ENCODE data around the gene BAIAP2.
A peak's percentile ranks its signal among the peaks of the same experiment; 100 is the strongest.

The BAIAP2 gene, protein sequence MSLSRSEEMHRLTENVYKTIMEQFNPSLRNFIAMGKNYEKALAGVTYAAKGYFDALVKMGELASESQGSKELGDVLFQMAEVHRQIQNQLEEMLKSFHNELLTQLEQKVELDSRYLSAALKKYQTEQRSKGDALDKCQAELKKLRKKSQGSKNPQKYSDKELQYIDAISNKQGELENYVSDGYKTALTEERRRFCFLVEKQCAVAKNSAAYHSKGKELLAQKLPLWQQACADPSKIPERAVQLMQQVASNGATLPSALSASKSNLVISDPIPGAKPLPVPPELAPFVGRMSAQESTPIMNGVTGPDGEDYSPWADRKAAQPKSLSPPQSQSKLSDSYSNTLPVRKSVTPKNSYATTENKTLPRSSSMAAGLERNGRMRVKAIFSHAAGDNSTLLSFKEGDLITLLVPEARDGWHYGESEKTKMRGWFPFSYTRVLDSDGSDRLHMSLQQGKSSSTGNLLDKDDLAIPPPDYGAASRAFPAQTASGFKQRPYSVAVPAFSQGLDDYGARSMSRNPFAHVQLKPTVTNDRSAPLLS

GRCh38 chr17:81034779-81035520 is at the start of gene BAIAP2:
BAIAP2 (plus strand) TSS chr17:81035151; CDS start chr17:81035255, 104 bp downstream.
- peak; percentile 95 for DNase-seq (ENCODE audit: low spot score)

DNA sequence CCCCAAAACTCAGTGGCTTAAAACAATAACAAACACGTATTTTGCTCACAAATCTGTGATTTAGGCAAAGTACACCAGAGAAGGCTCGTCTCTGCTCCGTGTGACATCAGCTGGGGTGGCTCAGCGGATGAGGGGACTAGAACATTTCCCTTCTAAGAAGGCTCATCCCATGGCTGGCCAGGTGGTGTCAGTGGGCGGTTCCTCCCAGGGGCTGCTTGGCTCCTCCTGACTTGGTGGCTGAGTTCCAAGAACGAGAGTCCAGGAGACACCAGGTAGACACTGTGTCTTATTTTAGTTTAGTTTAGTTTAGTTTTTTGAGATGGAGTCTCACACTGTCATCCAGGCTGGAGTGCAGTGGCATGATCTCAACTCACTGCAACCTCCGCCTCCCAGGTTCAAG is 48.9 kb upstream of the BAIAP2 start:
- DNase-seq (ENCODE audit: low spot score) = no peak

DNA sequence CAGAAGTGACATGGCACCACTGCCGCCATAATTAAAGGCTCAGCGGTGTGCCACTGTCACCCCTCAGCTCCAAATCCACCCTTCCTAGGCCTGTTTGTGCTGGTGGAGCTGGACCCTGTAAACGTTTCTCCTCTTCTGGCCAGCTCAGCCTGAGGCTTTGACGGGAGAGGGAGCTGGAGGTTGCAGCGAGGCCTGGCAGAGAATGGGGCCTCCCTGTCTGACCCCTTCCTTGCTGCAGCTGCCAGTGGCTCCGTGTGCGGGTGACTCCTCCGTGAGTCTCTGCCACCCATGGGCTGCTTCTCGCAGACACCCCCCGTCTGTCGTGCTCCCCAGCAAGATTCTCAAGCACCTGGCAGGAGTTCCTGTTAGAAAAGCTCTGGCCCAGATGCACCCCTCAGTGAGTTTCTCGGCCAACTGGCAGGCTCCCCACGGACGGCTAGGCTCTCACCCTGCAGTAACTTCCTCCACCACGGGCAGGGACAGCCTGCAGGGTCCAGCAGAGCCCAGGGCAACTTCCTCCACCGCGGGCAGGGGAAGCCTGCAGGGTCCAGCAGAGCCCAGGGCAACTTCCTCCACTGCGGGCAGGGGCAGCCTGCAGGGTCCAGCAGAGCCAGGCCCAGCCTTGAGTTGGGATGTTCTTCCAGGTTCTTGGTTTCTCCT is 48.0 kb upstream of the BAIAP2 start:
- DNase-seq (ENCODE audit: low spot score) = no peak

DNA sequence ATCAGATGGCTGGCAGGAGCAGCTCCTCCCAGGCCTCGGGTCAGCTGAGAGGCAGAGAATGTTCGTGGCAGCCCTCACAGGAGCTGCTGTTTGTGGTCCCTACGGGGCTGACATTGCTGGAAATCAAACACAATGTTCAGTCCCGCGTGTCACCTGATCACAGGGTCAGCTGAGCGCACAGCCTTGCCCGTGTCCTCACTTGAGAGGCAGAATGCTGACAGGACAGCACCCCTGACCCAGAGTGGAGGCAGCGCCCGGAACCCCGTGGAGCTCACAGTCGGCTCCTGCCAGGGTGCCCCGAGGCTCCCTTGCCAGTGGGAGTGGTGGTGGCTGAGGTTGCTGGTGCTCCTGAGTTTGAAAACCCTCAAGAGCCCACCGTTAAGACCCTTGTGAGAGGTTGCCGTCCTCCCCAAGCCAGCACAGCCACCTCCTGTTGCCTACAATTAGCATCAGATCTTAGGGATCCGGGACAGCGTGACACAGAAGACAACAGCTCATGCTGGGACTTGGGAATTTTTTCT is 47.0 kb upstream of the BAIAP2 start:
- DNase-seq (ENCODE audit: low spot score) = no peak

GRCh38 chr17:80989586-80989913 is 45.4 kb upstream of the BAIAP2 start:
- DNase-seq (ENCODE audit: low spot score) = no peak

GRCh38 chr17:80990921-80991644 is 43.9 kb upstream of the BAIAP2 start:
- peak; percentile 15 for DNase-seq (ENCODE audit: low spot score)

DNA sequence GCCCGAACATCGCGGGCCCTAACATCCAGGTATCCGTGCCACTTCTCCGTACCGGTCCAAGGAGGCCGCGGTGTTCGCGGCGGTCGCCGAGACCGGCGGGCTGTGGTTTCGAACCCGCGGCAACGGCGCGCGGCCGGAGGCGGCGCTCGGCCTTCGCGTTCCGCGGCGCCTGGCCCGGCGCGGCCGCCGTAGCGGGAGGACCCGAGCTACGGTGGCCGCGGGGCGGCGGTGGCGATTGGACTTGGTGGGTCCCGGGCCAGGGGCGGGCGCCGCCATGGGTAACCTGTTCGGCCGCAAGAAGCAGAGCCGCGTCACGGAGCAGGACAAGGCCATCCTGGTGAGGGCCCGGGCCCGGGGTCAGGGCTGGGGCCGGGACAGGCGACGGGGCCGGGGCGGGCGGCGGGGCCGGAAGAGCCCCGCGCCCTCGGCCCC is 43.3 kb upstream of the BAIAP2 start, which contains the start of gene CHMP6:
Gene CHMP6, plus strand, starts transcription at position 197 of the 432 bp plus-strand sequence. Its CDS starts 78 bp downstream, at position 275.
- DNase-seq (ENCODE audit: low spot score) = peak; percentile 76

DNA sequence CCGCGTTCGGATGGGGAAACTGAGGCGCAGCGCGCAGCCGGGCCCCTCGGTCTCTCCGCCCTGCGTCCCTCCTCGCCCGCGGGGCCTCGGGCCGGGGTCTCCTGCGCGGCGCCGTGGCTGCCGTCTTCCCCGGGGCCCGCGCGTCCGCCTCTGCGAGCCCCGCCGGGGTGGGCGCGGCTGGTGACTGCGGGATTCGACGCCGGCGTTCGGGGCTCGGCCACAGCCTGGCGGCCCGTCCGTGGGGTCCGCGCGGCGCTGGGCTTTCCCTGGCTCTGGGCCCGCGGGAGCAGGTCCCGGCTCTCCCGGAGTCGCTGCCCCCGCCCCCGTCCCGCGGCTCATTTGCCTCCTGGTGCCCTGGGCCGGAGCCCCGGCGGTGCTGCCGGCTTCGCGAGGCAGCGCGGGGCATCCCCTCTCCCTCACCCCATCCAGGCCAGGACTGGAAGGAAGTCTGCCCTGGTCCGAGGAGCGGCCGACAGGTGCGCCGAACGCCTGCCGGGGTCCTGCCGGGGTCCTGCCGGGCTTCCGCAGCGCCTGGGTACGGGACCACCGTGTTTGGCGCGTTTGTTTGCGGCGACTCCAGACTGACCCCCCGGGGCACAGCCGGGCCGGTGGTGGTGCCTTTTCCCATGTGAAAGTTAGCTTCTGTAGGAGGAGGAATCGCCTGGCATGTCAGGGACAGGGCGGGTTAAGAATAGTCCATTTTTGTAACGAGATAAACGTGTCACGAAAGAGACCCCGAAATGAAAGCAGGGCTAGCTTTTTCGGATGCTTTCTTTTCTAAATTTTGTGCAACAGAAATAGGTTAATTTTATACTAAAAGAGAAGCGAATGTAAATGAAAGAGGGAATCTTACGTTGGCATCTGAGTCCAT is 42.6 kb upstream of the BAIAP2 start:
- DNase-seq (ENCODE audit: low spot score) = no peak

GRCh38 chr17:80992948-80993624 is 41.9 kb upstream of the BAIAP2 start:
- no peak for DNase-seq (ENCODE audit: low spot score)

GRCh38 chr17:80995131-80995530 is 39.8 kb upstream of the BAIAP2 start:
- no peak for DNase-seq (ENCODE audit: low spot score)

DNA sequence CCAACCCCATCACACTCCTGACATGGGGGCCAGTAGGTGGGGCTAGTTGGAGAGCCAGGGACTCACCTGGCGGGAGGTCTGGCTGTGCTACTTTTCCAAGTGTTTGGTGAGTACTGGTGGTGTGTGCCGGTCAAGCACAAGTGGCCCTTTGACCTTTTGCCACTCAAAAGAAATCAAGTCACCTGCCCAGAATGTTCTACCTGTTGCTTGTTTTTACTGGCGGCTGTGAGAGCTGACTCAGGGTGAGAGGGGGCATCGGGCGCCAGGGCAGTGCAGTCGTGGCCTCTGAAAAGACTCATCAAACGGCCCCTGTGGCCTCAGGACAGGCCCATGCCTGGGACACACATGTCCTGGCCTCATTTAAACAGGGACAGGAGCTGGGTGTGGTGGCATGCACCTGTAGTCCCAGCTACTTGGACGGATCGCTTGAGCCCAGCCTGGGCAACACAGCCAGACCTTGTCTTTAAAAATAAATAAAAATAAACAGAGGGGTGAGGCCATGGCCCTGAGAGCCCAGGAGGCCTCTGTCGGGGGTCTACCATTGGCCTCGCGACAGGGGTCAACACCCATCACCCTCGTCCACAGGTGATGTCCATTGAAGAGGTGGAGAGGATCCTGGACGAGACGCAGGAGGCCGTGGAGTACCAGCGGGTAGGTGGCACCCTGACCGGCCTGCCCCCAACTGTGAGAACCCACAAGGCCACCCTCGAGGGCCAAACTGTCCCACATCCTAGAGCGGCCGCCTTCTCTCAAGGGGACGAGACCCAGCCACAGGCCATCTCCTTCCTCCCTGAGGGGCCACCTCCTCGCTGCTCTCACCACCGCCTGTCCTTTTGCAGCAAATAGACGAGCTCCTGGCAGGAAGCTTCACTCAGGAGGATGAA is 38.3 kb upstream of the BAIAP2 start:
- no peak for DNase-seq (ENCODE audit: low spot score)

- DNase-seq (ENCODE audit: low spot score) = no peak
Measured at GRCh38 chr17:80997424-80998117, 37.4 kb upstream of the BAIAP2 start.

- no peak for DNase-seq (ENCODE audit: low spot score)
Measured at GRCh38 chr17:80998118-80998747, 36.7 kb upstream of the BAIAP2 start.

- no peak for DNase-seq (ENCODE audit: low spot score)
Measured at GRCh38 chr17:80998748-80999535, 36.0 kb upstream of the BAIAP2 start.

- DNase-seq (ENCODE audit: low spot score) = no peak
Measured at GRCh38 chr17:80999536-81000333, 35.2 kb upstream of the BAIAP2 start.

GRCh38 chr17:81000334-81000630 is 34.7 kb upstream of the BAIAP2 start:
- DNase-seq (ENCODE audit: low spot score) = no peak
